ENCODE measurements around the gene UNC5A. TPM values are rescaled to one million over a fixed set of nuclear protein-coding genes. Genes with fewer than 3 reads are reported as not detected.

UNC5A gene
- total RNA-seq, 1 donor from 2014 or later, result 0.21 TPM

DNA sequence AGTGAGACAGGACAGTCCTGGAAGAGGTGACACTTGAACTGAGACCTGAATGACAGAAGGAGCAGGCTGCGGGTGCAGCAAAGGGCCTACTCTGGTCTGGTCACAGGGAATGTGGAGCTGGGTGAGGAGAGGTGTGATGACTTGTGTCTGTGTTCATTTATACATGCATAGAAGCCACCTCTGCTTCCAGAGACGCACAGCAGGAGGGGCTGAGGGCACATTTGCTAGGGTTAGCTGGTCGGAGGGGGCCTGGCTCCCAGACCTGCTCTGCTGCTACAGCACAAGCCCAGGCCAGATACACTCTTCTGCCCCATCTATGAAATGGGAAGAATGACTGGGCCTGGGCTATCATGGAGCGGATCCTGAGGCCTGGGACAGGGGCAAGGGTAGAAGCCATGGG, 15.6 kb downstream of the UNC5A start:
- DNase-seq (no peak), ATAC-seq (no peak)
- intact Hi-C loops (cut with DNase I), result no loop called here
- no peak overlapping the region for H3K4me3 ChIP-seq
- H3K36me3 ChIP-seq, result no peaks in the 10 kb centered on the region
- H3K4me1 ChIP-seq, result no peaks in the 10 kb centered on the region
- no peaks in the 10 kb centered on the region for H3K9me3 ChIP-seq
- no peak overlapping the region for H3K27ac ChIP-seq
- TF ChIP-seq, protein P1, sequence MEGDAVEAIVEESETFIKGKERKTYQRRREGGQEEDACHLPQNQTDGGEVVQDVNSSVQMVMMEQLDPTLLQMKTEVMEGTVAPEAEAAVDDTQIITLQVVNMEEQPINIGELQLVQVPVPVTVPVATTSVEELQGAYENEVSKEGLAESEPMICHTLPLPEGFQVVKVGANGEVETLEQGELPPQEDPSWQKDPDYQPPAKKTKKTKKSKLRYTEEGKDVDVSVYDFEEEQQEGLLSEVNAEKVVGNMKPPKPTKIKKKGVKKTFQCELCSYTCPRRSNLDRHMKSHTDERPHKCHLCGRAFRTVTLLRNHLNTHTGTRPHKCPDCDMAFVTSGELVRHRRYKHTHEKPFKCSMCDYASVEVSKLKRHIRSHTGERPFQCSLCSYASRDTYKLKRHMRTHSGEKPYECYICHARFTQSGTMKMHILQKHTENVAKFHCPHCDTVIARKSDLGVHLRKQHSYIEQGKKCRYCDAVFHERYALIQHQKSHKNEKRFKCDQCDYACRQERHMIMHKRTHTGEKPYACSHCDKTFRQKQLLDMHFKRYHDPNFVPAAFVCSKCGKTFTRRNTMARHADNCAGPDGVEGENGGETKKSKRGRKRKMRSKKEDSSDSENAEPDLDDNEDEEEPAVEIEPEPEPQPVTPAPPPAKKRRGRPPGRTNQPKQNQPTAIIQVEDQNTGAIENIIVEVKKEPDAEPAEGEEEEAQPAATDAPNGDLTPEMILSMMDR (IDR thresholded peaks at IDR 0.05), result no peak
- peaks cover 17% of the 10 kb centered on the region for H3K27me3 ChIP-seq (ENCODE audit: low read depth)

DNA sequence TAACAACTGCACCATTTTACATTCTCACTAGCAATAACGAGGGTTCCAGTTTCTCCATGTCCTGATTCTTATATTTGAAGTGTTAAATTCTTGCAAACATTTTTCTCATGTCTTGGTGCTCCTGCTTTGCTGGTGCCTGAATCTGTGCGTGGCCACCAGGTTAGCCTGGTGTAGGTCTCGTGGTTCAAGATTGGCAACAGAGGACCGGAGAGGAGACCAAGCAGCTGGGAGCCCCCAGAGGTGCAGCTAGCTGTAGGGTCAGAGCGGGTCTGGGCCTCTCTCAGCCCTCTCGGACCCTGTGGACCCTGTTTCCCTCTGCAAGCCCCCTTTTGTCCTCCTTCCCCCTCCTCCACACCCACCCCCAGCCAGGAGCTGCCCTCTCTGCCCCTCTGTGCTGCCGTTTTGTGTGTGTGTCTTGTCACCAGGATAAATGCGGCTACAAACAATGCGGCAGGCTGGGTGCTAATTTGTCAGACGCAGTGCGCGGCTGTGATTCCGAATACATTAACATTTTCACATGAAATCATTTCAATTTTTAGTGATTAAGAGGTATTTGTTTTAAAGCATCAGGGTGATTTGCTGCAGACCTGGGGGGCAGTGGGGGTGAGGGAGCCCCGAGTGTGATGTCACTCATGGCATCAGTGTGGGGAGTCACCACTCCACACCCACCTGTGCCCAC, 17.5 kb downstream of the UNC5A start:
- DNase-seq (no peak), ATAC-seq (no peak)
- Histone ChIP-seq H3K4me3 (no peak overlapping the region), H3K27ac (no peak overlapping the region), H3K36me3 (no peaks in the 10 kb centered on the region), H3K9me3 (no peaks in the 10 kb centered on the region), H3K4me1 (no peaks in the 10 kb centered on the region), H3K27me3 (ENCODE audit: low read depth) (peaks cover 15% of the 10 kb centered on the region)
- TF ChIP-seq, protein P1 (IDR thresholded peaks at IDR 0.05), result no peak
- intact Hi-C loops (cut with DNase I), result no loop called here

DNA sequence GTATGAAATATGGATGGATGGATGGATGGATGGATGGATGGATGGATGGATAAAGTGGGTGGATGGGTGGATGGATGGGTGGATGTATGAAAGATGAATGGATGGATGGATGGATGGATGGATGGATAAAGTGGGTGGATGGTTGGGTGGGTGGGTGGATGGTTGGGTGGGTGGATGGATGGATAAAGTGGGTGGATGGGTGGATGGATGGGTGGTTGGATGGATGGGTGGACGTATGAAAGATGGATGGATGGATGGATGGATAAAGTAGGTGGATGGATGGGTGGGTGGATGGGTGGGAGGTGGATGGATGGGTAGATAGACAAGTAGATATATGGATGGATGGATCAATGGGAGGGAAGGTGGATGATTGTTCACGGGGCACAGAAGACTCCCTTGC, 19.0 kb downstream of the UNC5A start:
- Histone ChIP-seq H3K4me1 (no peaks in the 10 kb centered on the region), H3K36me3 (no peaks in the 10 kb centered on the region), H3K27me3 (ENCODE audit: low read depth) (peaks cover 15% of the 10 kb centered on the region), H3K9me3 (no peaks in the 10 kb centered on the region), H3K4me3 (no peak overlapping the region), H3K27ac (no peak overlapping the region)
- no peak for ATAC-seq
- TF ChIP-seq, protein P1 (IDR thresholded peaks at IDR 0.05), result no peak
- intact Hi-C loops (cut with DNase I), result no loop called here
- DNase-seq, result no peak

GRCh38 chr5:176830422-176830994, 20.1 kb downstream of the UNC5A start:
- no peak overlapping the region for H3K4me3 ChIP-seq
- H3K27me3 ChIP-seq (ENCODE audit: low read depth), result peaks cover 14% of the 10 kb centered on the region
- intact Hi-C loops (cut with DNase I), result no loop called here
- no peaks in the 10 kb centered on the region for H3K9me3 ChIP-seq
- H3K27ac ChIP-seq, result no peak overlapping the region
- no peaks in the 10 kb centered on the region for H3K4me1 ChIP-seq
- no peaks in the 10 kb centered on the region for H3K36me3 ChIP-seq
- TF ChIP-seq, protein P1 (IDR thresholded peaks at IDR 0.05), result no peak
- ATAC-seq, result no peak
- DNase-seq, result no peak

GRCh38 chr5:176830995-176831423, 20.6 kb downstream of the UNC5A start:
- TF ChIP-seq, protein P1 (IDR thresholded peaks at IDR 0.05), result no peak
- peaks cover 14% of the 10 kb centered on the region for H3K27me3 ChIP-seq (ENCODE audit: low read depth)
- H3K4me1 ChIP-seq, result no peaks in the 10 kb centered on the region
- H3K27ac ChIP-seq, result no peak overlapping the region
- no peak overlapping the region for H3K4me3 ChIP-seq
- no peak for ATAC-seq
- DNase-seq, result no peak
- H3K36me3 ChIP-seq, result no peaks in the 10 kb centered on the region
- intact Hi-C loops (cut with DNase I), result no loop called here
- no peaks in the 10 kb centered on the region for H3K9me3 ChIP-seq

Data from lower lobe of right lung (tissue), 2 donors.